Activated naive CD4-positive, alpha-beta T cell treated with Interleukin-2 at 50 U/mL for 16 hours (primary cell): Measurements from ENCODE around the gene BTNL3.
A peak's percentile ranks its signal among the peaks of the same experiment; 100 is the strongest.

Experiments
- DNase-seq: peaks from one replicate; pipeline ENCODE4 v3.0.0-alpha.2; 2020

Gene BTNL3

GRCh38 chr5:181050016-181050415 lies 61.4 kb downstream of the BTNL3 start:
- DNase-seq = no peak

- DNase-seq = no peak
These were observed 63.4 kb downstream of the BTNL3 start for GRCh38 chr5:181051841-181052671.

- peak; percentile 5 for DNase-seq
These were observed 64.2 kb downstream of the BTNL3 start for GRCh38 chr5:181052672-181053487.

GRCh38 chr5:181053488-181054121 lies 65.0 kb downstream of the BTNL3 start:
- DNase-seq = no peak

- DNase-seq = no peak
These were observed 65.5 kb downstream of the BTNL3 start for GRCh38 chr5:181054138-181054537.

GRCh38 chr5:181054871-181055459 lies 66.3 kb downstream of the BTNL3 start:
- DNase-seq = no peak
